ENCODE data around the gene KATNIP.

KATNIP gene

GRCh38 chr16:27598220-27598619, 48.3 kb downstream of the KATNIP start:
- no peak overlapping the region for H3K4me3 ChIP-seq (ENCODE audit: low read depth, low read length)
- H3K4me1 ChIP-seq (ENCODE audit: control insufficient read depth, insufficient read depth, low read length), result no peaks in the 10 kb centered on the region
- no peaks in the 10 kb centered on the region for H3K9me3 ChIP-seq (ENCODE audit: control insufficient read depth, insufficient read depth, low read depth, low read length)
- no peaks in the 10 kb centered on the region for H3K36me3 ChIP-seq (ENCODE audit: control insufficient read depth in 2 of 2, insufficient read depth in 1 of 2, low read length in 2 of 2)
- TF ChIP-seq ZNF792 (tag by site-specific recombination; IDR thresholded peaks at IDR 0.05), result no peak
- no peak for TF ChIP-seq ZNF510 (tag by site-specific recombination; IDR thresholded peaks at IDR 0.05; ENCODE audit: insufficient replicate concordance)
- no peak for TF ChIP-seq ZSCAN23 (tag by site-specific recombination; IDR thresholded peaks at IDR 0.05)
- TF ChIP-seq TSHZ1 (tag by site-specific recombination; IDR thresholded peaks at IDR 0.05; ENCODE audit: borderline replicate concordance), result no peak
- TF ChIP-seq ZNF623 (tag by site-specific recombination; IDR thresholded peaks at IDR 0.05), result no peak
- H3K27ac ChIP-seq (ENCODE audit: extremely low read depth, low read depth, low read length), result no peak overlapping the region
- ChIA-PET CTCF (interaction anchor here (0.6 to 1.1 kb wide), 2 partner anchors 42 to 77 kb away, joined by 3 read pairs; no protein-coding TSS in a partner anchor), POLR2A (interaction anchor here (1.0 kb wide), 1 partner anchor 48 kb away, joined by 6 read pairs; the partner anchor contains the start of genes GTF3C1 and KATNIP)

DNA sequence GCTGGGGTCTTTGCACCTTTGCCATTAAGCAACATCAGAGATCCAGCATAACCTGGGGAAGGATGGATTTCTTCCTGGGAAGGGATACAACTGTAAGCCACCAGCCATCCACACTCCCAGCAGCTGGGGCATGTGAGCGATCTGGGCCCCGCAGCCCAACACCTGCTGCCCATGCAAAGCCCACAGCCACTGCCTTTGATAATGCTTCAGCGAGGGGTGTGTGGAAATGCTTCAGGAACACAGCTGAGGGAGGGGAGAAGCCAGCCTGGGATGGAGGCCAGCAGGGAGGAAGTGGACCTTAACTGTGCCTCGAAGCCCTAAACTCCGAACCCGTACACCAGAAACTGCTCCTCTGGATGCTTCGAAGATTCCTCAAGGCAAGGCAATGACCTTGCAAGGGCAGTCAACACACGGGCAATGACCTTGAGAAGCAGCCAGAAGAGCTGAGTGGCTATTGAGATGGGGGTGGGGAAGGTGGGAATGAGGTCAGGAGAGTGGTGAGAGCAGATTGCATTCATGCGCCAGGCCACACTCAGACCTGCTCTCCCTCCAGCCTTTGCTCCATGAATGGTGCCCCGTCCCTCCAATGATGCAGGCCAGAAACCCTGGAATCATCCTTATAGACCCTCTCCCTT, 49.1 kb downstream of the KATNIP start:
- CTCF ChIA-PET, result interaction anchor here (0.6 kb wide), 1 partner anchor 77 kb away, joined by 3 read pairs; no protein-coding TSS in a partner anchor
- no peak overlapping the region for H3K4me3 ChIP-seq (ENCODE audit: low read depth, low read length)
- no peaks in the 10 kb centered on the region for H3K9me3 ChIP-seq (ENCODE audit: control insufficient read depth, insufficient read depth, low read depth, low read length)
- no peaks in the 10 kb centered on the region for H3K4me1 ChIP-seq (ENCODE audit: control insufficient read depth, insufficient read depth, low read length)
- POLR2A ChIA-PET, result no interaction called here
- no peaks in the 10 kb centered on the region for H3K36me3 ChIP-seq (ENCODE audit: control insufficient read depth in 2 of 2, insufficient read depth in 1 of 2, low read length in 2 of 2)
- H3K27ac ChIP-seq (ENCODE audit: extremely low read depth, low read depth, low read length), result no peak overlapping the region
- TF ChIP-seq ZNF785 (tag by site-specific recombination; IDR thresholded peaks at IDR 0.05) (no peak), ZSCAN16 (tag by site-specific recombination; IDR thresholded peaks at IDR 0.05) (no peak), SCRT2 (tag by site-specific recombination; IDR thresholded peaks at IDR 0.05) (no peak), ZBTB6 (tag by site-specific recombination; IDR thresholded peaks at IDR 0.05) (no peak)

DNA sequence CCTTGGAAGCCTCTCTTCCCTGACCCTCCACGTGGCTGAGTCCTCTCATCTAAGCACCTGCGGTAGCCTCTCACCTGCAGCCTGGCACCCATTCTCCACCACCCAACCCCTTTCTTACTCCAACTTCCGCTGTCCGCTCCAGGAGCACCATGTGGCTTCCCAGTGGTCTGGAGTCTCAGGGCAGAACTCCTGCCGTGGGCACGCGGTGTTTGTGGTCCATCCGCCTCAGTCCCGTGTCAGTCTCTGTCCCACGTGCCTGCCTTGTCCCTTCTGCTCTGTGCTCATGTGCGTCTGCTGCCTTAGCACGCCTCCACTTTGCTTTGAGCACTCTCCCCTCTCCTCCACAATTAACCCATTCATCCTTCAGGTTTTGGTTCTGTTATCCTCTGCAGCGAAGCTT, 49.7 kb downstream of the KATNIP start:
- Histone ChIP-seq H3K9me3 (ENCODE audit: control insufficient read depth, insufficient read depth, low read depth, low read length) (no peaks in the 10 kb centered on the region), H3K4me1 (ENCODE audit: control insufficient read depth, insufficient read depth, low read length) (no peaks in the 10 kb centered on the region), H3K27ac (ENCODE audit: extremely low read depth, low read depth, low read length) (no peak overlapping the region), H3K4me3 (ENCODE audit: low read depth, low read length) (no peak overlapping the region), H3K36me3 (ENCODE audit: control insufficient read depth in 2 of 2, insufficient read depth in 1 of 2, low read length in 2 of 2) (no peaks in the 10 kb centered on the region)
- TF ChIP-seq REPIN1 (tag by site-specific recombination; IDR thresholded peaks at IDR 0.05; ENCODE audit: low read depth), result no peak
- ChIA-PET CTCF (no interaction called here), POLR2A (no interaction called here)

Measured in HEK293 (cell line).